Measurements from ENCODE around the gene IGLON5. TPM values are rescaled to one million over a fixed set of nuclear protein-coding genes. Genes with fewer than 3 reads are reported as not detected.

Gene IGLON5
- total RNA-seq, 1 experiment from 2014 or later, result 18.2 TPM

- DNase-seq, result peak; percentile 10
- Histone ChIP-seq H3K27me3 (ENCODE audit: control insufficient read depth, insufficient read depth, low read length) (no peaks in the 10 kb centered on the region; the same call in 1 of the 2 replicates), H3K4me3 (ENCODE audit: insufficient read depth, low read depth, low read length) (no peak overlapping the region), H3K36me3 (replicated peaks; ENCODE audit: control insufficient read depth, insufficient read depth, low read length) (no peaks in the 10 kb centered on the region)
Observed at GRCh38 chr19:51371186-51371690, 59.8 kb downstream of the IGLON5 start.

- Histone ChIP-seq H3K36me3 (replicated peaks; ENCODE audit: control insufficient read depth, insufficient read depth, low read length) (no peaks in the 10 kb centered on the region), H3K27me3 (ENCODE audit: control insufficient read depth, insufficient read depth, low read length) (no peaks in the 10 kb centered on the region; the same call in 1 of the 2 replicates), H3K4me3 (ENCODE audit: insufficient read depth, low read depth, low read length) (no peak overlapping the region)
- no peak for DNase-seq
Observed at GRCh38 chr19:51372021-51372648, 60.7 kb downstream of the IGLON5 start.

DNA sequence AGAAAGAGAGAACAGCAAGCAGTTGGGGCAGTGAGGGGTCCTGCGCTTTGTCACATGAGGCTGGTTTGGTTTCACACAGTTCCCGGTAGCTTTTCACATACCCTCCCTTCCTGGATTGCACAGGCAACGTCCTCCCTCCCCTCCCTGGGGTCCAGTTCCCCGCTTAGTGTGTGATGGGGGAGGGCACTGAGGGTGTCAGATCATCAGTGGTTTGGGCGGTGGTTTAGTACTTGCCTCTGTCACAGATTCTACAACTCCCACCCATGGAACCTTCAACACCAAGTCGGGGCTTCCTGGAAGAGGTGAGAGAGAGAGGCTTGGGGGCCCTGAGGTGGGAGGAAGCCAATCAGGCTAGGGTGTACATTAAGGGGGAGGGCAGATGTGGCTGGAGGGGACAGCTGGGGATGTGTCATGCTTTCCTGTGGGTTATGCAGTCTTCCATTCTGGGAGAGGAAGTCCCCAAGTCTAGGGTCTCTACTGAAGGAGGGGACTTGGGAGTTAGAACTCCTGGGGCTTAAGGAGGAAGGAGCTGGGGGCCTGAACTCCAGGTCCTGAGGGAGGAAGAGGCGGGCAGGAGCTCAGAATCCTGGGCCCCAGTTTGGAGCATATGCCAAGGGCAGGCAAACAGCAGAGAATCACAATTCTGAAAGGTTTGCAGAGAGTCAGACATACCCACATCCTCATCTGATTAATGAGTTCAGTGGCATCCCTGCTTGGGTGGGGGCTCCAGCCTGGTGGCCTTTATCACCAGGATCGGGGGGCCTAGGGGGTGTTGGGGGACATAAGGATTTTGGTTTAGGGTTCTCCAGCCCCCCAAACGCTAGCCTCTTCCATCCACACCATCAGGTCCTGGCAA, 61.4 kb downstream of the IGLON5 start, which contains the start of gene NKG7:
Gene NKG7 (minus strand): TSS at position 6 of the 856 bp plus-strand sequence. CDS start 119 bp downstream, outside the sequence.
- no peak within 1 kb of the TSS for H3K4me3 ChIP-seq (ENCODE audit: insufficient read depth, low read depth, low read length)
- H3K36me3 ChIP-seq (replicated peaks; ENCODE audit: control insufficient read depth, insufficient read depth, low read length), result no peaks in the 10 kb centered on the region
- no peak for DNase-seq
- no peaks in the 10 kb centered on the region; the same call in 1 of the 2 replicates for H3K27me3 ChIP-seq (ENCODE audit: control insufficient read depth, insufficient read depth, low read length)

DNA sequence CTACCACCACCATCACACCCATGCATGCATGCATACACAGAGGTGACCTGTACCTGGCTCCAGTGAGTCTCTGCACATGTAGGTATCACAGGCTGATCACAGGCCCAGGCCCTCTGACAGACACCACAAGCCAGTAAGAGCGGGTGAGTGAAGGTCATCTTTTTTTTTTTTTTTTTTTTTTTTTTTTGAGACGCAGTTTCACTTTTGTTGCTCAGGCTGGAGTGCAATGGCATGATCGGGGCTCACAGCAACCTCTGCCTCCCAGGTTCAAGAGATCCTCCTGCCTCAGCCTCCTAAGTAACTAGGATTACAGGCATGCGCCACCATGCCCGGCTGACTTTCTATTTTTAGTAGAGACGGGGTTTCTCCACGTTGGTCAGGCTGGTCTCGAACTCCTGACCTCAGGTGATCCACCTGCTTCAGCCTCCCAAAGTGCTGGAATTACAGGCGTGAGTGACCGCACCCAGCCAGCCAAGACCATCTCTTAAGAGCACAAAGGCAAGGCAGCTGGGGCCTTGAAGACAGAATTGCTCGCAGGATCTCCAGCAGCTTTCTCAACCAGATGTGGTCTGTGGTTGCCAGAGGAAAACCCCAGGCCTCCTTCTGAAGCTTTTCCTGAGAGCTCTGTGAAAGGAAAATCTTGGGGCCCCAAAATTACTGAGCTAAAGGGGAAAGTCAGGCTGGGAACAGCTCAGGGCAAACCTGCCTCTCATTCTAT, 64.2 kb downstream of the IGLON5 start:
- no peaks in the 10 kb centered on the region; the same call in 1 of the 2 replicates for H3K27me3 ChIP-seq (ENCODE audit: control insufficient read depth, insufficient read depth, low read length)
- no peak overlapping the region for H3K4me3 ChIP-seq (ENCODE audit: insufficient read depth, low read depth, low read length)
- no peaks in the 10 kb centered on the region for H3K36me3 ChIP-seq (replicated peaks; ENCODE audit: control insufficient read depth, insufficient read depth, low read length)
- DNase-seq, result no peak

DNA sequence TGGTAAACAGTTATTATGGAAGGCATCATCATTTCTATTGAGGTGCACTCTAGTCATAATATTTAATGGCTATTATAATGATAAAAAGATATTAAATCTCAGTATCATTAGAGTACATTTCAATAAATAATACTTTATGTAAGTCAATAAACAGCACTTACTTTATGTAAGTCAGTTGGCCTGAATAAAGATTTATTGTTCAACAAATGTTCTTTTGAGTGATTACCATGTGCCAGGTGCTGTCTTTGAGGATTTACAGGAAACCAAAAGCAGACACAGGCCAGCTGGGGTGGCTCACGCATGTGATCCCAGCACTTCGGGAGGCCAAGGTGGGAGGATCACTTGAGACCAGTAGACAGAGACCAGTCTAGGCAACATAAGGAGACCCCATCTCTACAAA, 66.0 kb downstream of the IGLON5 start:
- H3K27me3 ChIP-seq (ENCODE audit: control insufficient read depth, insufficient read depth, low read length), result no peaks in the 10 kb centered on the region; the same call in 1 of the 2 replicates
- DNase-seq, result no peak
- H3K4me3 ChIP-seq (ENCODE audit: insufficient read depth, low read depth, low read length), result no peak overlapping the region
- no peaks in the 10 kb centered on the region for H3K36me3 ChIP-seq (replicated peaks; ENCODE audit: control insufficient read depth, insufficient read depth, low read length)

- Histone ChIP-seq H3K27me3 (ENCODE audit: control insufficient read depth, insufficient read depth, low read length) (no peaks in the 10 kb centered on the region), H3K4me3 (ENCODE audit: insufficient read depth, low read depth, low read length) (no peak overlapping the region)
- no peak for DNase-seq
Observed at GRCh38 chr19:51380379-51380778, 68.9 kb downstream of the IGLON5 start.

More at GRCh38 chr19:51380379-51380778, 68.9 kb downstream of the IGLON5 start:
- H3K36me3 ChIP-seq (replicated peaks; ENCODE audit: control insufficient read depth, insufficient read depth, low read length), result no peaks in the 10 kb centered on the region

Other genes with a start within 250 kb of the IGLON5 start
- 2.0 and 3.0 TPM in 2 replicates for gene KLK13, start 246.6 kb upstream of the IGLON5 start, total RNA-seq (2014; rRNA removed; shearing (Covaris generic))
- not detected in 2 replicates for gene KLK14, start 228.8 kb upstream of the IGLON5 start, total RNA-seq (2014; rRNA removed; shearing (Covaris generic))
- gene CTU1, start 203.2 kb upstream of the IGLON5 start, total RNA-seq (2014; rRNA removed; shearing (Covaris generic)), result 12.9 and 15.3 TPM in 2 replicates
- gene SIGLEC9, start 186.7 kb upstream of the IGLON5 start, total RNA-seq (2014; rRNA removed; shearing (Covaris generic)), result not detected in 2 replicates
- gene SIGLEC7, start 169.3 kb upstream of the IGLON5 start, total RNA-seq (2014; rRNA removed; shearing (Covaris generic)), result not detected in 2 replicates
- gene CD33, start 86.6 kb upstream of the IGLON5 start, total RNA-seq (2014; rRNA removed; shearing (Covaris generic)), result 0.04 and 0.28 TPM in 2 replicates
- not detected in 2 replicates for gene SIGLECL1, start 60.6 kb upstream of the IGLON5 start, total RNA-seq (2014; rRNA removed; shearing (Covaris generic))
- 9.6 and 13.2 TPM in 2 replicates for gene VSIG10L, start 30.5 kb downstream of the IGLON5 start, total RNA-seq (2014; rRNA removed; shearing (Covaris generic))
- gene ETFB, start 54.7 kb downstream of the IGLON5 start, total RNA-seq (2014; rRNA removed; shearing (Covaris generic)), result 106 and 125 TPM in 2 replicates
- 0.89 and 1.2 TPM in 2 replicates for gene CLDND2, start 57.4 kb downstream of the IGLON5 start, total RNA-seq (2014; rRNA removed; shearing (Covaris generic))
- gene NKG7, start 61.0 kb downstream of the IGLON5 start, total RNA-seq (2014; rRNA removed; shearing (Covaris generic)), result not detected in 2 replicates
- gene LIM2, start 76.3 kb downstream of the IGLON5 start, total RNA-seq (2014; rRNA removed; shearing (Covaris generic)), result not detected in 2 replicates
- 3.2 and 5.4 TPM in 2 replicates for gene C19orf84, start 78.9 kb downstream of the IGLON5 start, total RNA-seq (2014; rRNA removed; shearing (Covaris generic))
- not detected in 2 replicates for gene SIGLEC10, start 106.0 kb downstream of the IGLON5 start, total RNA-seq (2014; rRNA removed; shearing (Covaris generic))
- not detected in 2 replicates for gene SIGLEC8, start 146.8 kb downstream of the IGLON5 start, total RNA-seq (2014; rRNA removed; shearing (Covaris generic))
- gene CEACAM18, start 166.9 kb downstream of the IGLON5 start, total RNA-seq (2014; rRNA removed; shearing (Covaris generic)), result not detected in 2 replicates
- not detected in 2 replicates for gene SIGLEC12, start 190.2 kb downstream of the IGLON5 start, total RNA-seq (2014; rRNA removed; shearing (Covaris generic))
- gene SIGLEC6, start 220.0 kb downstream of the IGLON5 start, total RNA-seq (2014; rRNA removed; shearing (Covaris generic)), result not detected in 2 replicates

All from H7 (cell line).